NT2/D1 (cell line): Measurements from ENCODE around the gene NTN1.

Experiments
- SUZ12 ChIP-seq: IDR thresholded peaks from 2 replicates; pipeline ENCODE4 v1.6.1; 2011; ENCODE audit not compliant: insufficient read length, insufficient read depth; ENCODE audit errors: extremely low read depth
- ZNF274 ChIP-seq: IDR thresholded peaks from 2 replicates; pipeline ENCODE4 v1.6.1; 2011; ENCODE audit warnings: mild to moderate bottlenecking, low read depth, low read length

- TF ChIP-seq ZNF274, result no peak
- TF ChIP-seq SUZ12, result no peak
These were observed 152.2 kb downstream of the NTN1 start for GRCh38 chr17:9173386-9173983.
